Natural killer cell treated with Interleukin-12 subunit alpha and Interleukin-12 subunit beta and Interleukin-15 and Interleukin-18, amount 100 ng/mL, for 72 hours (primary cell): ENCODE measurements around the gene ESPN. TPM values are rescaled to one million over a fixed set of nuclear protein-coding genes. Genes with fewer than 3 reads are reported as not detected.
A peak's percentile ranks its signal among the peaks of the same experiment; 100 is the strongest.

ENCODE experiments used
- ATAC-seq, 2 donors: fragments of 150-1000 bp; cut with Tn5 transposase in 1 of 2; sonication (Bioruptor Pico), chemical (Tn5 transposase) in 1 of 2; 2 replicates each; pipeline ENCODE4 v1.10.0; 2021
- DNase-seq: peaks from one replicate; pipeline ENCODE4 v3.0.0; 2022; ENCODE audit warnings: low spot score
- H3K27ac Mint-ChIP-seq, 2 donors: 1 replicate in 1 of 2; 2 replicates in 1 of 2; pipeline ENCODE4 v1.8.0; 2022; ENCODE audit warnings: mixed read lengths in 2 of 2, mild to moderate bottlenecking in 1 of 2, moderate library complexity in 1 of 2
- H3K27me3 Mint-ChIP-seq, 2 donors: 1 replicate in 1 of 2; 2 replicates in 1 of 2; pipeline ENCODE4 v1.8.0; 2022; ENCODE audit warnings: mixed read lengths in 2 of 2
- H3K36me3 Mint-ChIP-seq: one replicate; pipeline ENCODE4 v1.8.0; 2022; ENCODE audit warnings: mixed read lengths
- H3K4me1 Mint-ChIP-seq, 2 donors: 1 replicate in 1 of 2; 2 replicates in 1 of 2; pipeline ENCODE4 v1.8.0; 2022; ENCODE audit warnings: low read depth in 2 of 2, mixed read lengths in 2 of 2, mild to moderate bottlenecking in 1 of 2
- H3K4me3 Mint-ChIP-seq: one replicate; pipeline ENCODE4 v1.8.0; 2022; ENCODE audit warnings: mixed read lengths
- H3K9me3 Mint-ChIP-seq: 2 replicates; pipeline ENCODE4 v1.8.0; 2022; ENCODE audit warnings: mixed read lengths
- total RNA-seq, 2 donors: library from RNA; stranded (reverse); gene quantifications; one replicate each; pipeline ENCODE4 v1.2.3, GENCODE V29; 2022

The ESPN gene
- total RNA-seq, 2 donors from 2014 or later = 0.14 to 0.84 TPM

- Mint-ChIP-seq H3K27me3 (peaks cover 23 to 45% of the 10 kb centered on the region in 2 donors), H3K27ac (no peak overlapping the region), H3K36me3 (no peaks in the 10 kb centered on the region), H3K4me1 (peaks cover 0 to 5% of the 10 kb centered on the region in 2 donors), H3K9me3 (no peaks in the 10 kb centered on the region), H3K4me3 (no peak overlapping the region)
- ATAC-seq = no peak
- no peak for DNase-seq
These were observed 7.7 kb upstream of the ESPN start for GRCh38 chr1:6416906-6417305.

- Mint-ChIP-seq H3K4me1 (peaks cover 0 to 5% of the 10 kb centered on the region in 2 donors), H3K27me3 (peaks cover 16 to 41% of the 10 kb centered on the region in 2 donors), H3K9me3 (no peaks in the 10 kb centered on the region), H3K36me3 (no peaks in the 10 kb centered on the region), H3K4me3 (no peak overlapping the region), H3K27ac (no peak overlapping the region)
- ATAC-seq (no peak), DNase-seq (no peak)
These were observed 6.5 kb upstream of the ESPN start for GRCh38 chr1:6417961-6418667.

- Mint-ChIP-seq H3K4me1 (peaks cover 0 to 6% of the 10 kb centered on the region in 2 donors), H3K27ac (no peak overlapping the region), H3K27me3 (peaks cover 14 to 41% of the 10 kb centered on the region in 2 donors), H3K36me3 (no peaks in the 10 kb centered on the region), H3K9me3 (no peaks in the 10 kb centered on the region), H3K4me3 (no peak overlapping the region)
- DNase-seq (no peak), ATAC-seq (no peak)
These were observed 5.7 kb upstream of the ESPN start for GRCh38 chr1:6418668-6419396.

- H3K9me3 Mint-ChIP-seq = no peaks in the 10 kb centered on the region
- H3K36me3 Mint-ChIP-seq = no peaks in the 10 kb centered on the region
- DNase-seq (no peak), ATAC-seq (no peak)
- H3K4me1 Mint-ChIP-seq = peaks cover 0 to 10% of the 10 kb centered on the region in 2 donors
- no peak overlapping the region for H3K27ac Mint-ChIP-seq
- peaks cover 16 to 44% of the 10 kb centered on the region in 2 donors for H3K27me3 Mint-ChIP-seq
- H3K4me3 Mint-ChIP-seq = no peak overlapping the region
These were observed 5.2 kb upstream of the ESPN start for GRCh38 chr1:6419397-6419803.

- ATAC-seq (peak in 1 of 2 donors; percentile 52), DNase-seq (no peak)
- Mint-ChIP-seq H3K4me3 (no peak within 1 kb of the TSS), H3K9me3 (no peaks in the 10 kb centered on the region), H3K4me1 (peaks cover 0 to 7% of the 10 kb centered on the region in 2 donors), H3K36me3 (no peaks in the 10 kb centered on the region), H3K27me3 (peaks cover 14 to 41% of the 10 kb centered on the region in 2 donors), H3K27ac (no peak within 1 kb of the TSS)
These were observed 4.6 kb upstream of the ESPN start, which contains the start of gene HES2 for GRCh38 chr1:6419804-6420453. Gene HES2 (minus strand): TSS chr1:6419919. CDS start chr1:6419820, 99 bp downstream.

- H3K4me3 Mint-ChIP-seq = no peak overlapping the region
- peak; percentile 53 to 61 for ATAC-seq
- no peaks in the 10 kb centered on the region for H3K9me3 Mint-ChIP-seq
- H3K36me3 Mint-ChIP-seq = no peaks in the 10 kb centered on the region
- peaks cover 0 to 7% of the 10 kb centered on the region in 2 donors for H3K4me1 Mint-ChIP-seq
- DNase-seq = no peak
- no peak overlapping the region for H3K27ac Mint-ChIP-seq
- H3K27me3 Mint-ChIP-seq = peaks cover 14 to 37% of the 10 kb centered on the region in 2 donors
These were observed 4.0 kb upstream of the ESPN start for GRCh38 chr1:6420454-6421042.

GRCh38 chr1:6421266-6421665, 3.3 kb upstream of the ESPN start:
- Mint-ChIP-seq H3K4me1 (peaks cover 0 to 7% of the 10 kb centered on the region in 2 donors), H3K9me3 (no peaks in the 10 kb centered on the region), H3K27me3 (peaks cover 14 to 30% of the 10 kb centered on the region in 2 donors)

GRCh38 chr1:6423321-6423999, 1.1 kb upstream of the ESPN start:
- no peak overlapping the region for H3K4me3 Mint-ChIP-seq
- no peak overlapping the region for H3K27ac Mint-ChIP-seq
- ATAC-seq (peak; percentile 52 to 61), DNase-seq (peak; percentile 76)
- peaks cover 0 to 7% of the 10 kb centered on the region in 2 donors for H3K4me1 Mint-ChIP-seq
- peaks cover 14 to 22% of the 10 kb centered on the region in 2 donors for H3K27me3 Mint-ChIP-seq
- H3K36me3 Mint-ChIP-seq = no peaks in the 10 kb centered on the region
- H3K9me3 Mint-ChIP-seq = no peaks in the 10 kb centered on the region

More at GRCh38 chr1:6421266-6421665, 3.3 kb upstream of the ESPN start:
- Mint-ChIP-seq H3K4me3 (no peak overlapping the region), H3K27ac (no peak overlapping the region), H3K36me3 (no peaks in the 10 kb centered on the region)
- DNase-seq = no peak
- ATAC-seq = no peak

- Mint-ChIP-seq H3K27me3 (peaks cover 14 to 22% of the 10 kb centered on the region in 2 donors), H3K4me3 (no peak overlapping the region), H3K4me1 (peaks cover 0 to 7% of the 10 kb centered on the region in 2 donors), H3K27ac (no peak overlapping the region), H3K36me3 (no peaks in the 10 kb centered on the region), H3K9me3 (no peaks in the 10 kb centered on the region)
- DNase-seq (no peak), ATAC-seq (no peak)
These were observed 493 bp upstream of the ESPN start for GRCh38 chr1:6424000-6424565.

GRCh38 chr1:6425658-6426057, 1.1 kb downstream of the ESPN start:
- H3K9me3 Mint-ChIP-seq = no peaks in the 10 kb centered on the region
- H3K27me3 Mint-ChIP-seq = peaks cover 14 to 24% of the 10 kb centered on the region in 2 donors
- peaks cover 0 to 7% of the 10 kb centered on the region in 2 donors for H3K4me1 Mint-ChIP-seq
- no peaks in the 10 kb centered on the region for H3K36me3 Mint-ChIP-seq
- H3K4me3 Mint-ChIP-seq = no peak overlapping the region
- DNase-seq (no peak), ATAC-seq (no peak)
- no peak overlapping the region for H3K27ac Mint-ChIP-seq

GRCh38 chr1:6426277-6426971, 1.8 kb downstream of the ESPN start:
- Mint-ChIP-seq H3K4me1 (peaks cover 0 to 7% of the 10 kb centered on the region in 2 donors), H3K36me3 (no peaks in the 10 kb centered on the region), H3K9me3 (no peaks in the 10 kb centered on the region), H3K4me3 (no peak overlapping the region), H3K27ac (no peak overlapping the region), H3K27me3 (peaks cover 12 to 21% of the 10 kb centered on the region in 2 donors)
- ATAC-seq (no peak), DNase-seq (no peak)

GRCh38 chr1:6426972-6427350, 2.4 kb downstream of the ESPN start:
- Mint-ChIP-seq H3K9me3 (no peaks in the 10 kb centered on the region), H3K4me3 (no peak overlapping the region), H3K4me1 (peaks cover 0 to 7% of the 10 kb centered on the region in 2 donors), H3K36me3 (no peaks in the 10 kb centered on the region), H3K27ac (no peak overlapping the region), H3K27me3 (peaks cover 7 to 16% of the 10 kb centered on the region in 2 donors)
- no peak for ATAC-seq
- no peak for DNase-seq
